B cell (primary cell): ENCODE results near the gene SLAMF6. TPM values are rescaled to one million over a fixed set of nuclear protein-coding genes. Genes with fewer than 3 reads are reported as not detected.

Experiments used
- ATAC-seq: fragments of 200-7000 bp; cut with Tn5 transposase; one replicate; pipeline ENCODE4 v1.10.0; 2021; ENCODE audit warnings: low read depth, mild to moderate bottlenecking, moderate number of reproducible peaks, moderate library complexity
- CTCF ChIA-PET: fragments of 350-600 bp; sonication (Branson Sonifier 250); formaldehyde crosslinking; loops from one replicate; lab custom pipeline; 2021; ENCODE audit warnings: antibody characterized with exemption, inconsistent platforms; lab: Charles Lee
- POLR2A ChIA-PET: fragments of 350-600 bp; sonication (Branson Sonifier 250); formaldehyde crosslinking; loops from one replicate; lab custom pipeline; 2021; ENCODE audit warnings: antibody characterized with exemption; lab: Charles Lee
- DNase-seq: peaks from one replicate; pipeline ENCODE4 v3.0.0; 2013
- H2AFZ ChIP-seq: 2 replicates; pipeline ENCODE4 v1.6.1; 2012; ENCODE audit warnings: mild to moderate bottlenecking, low read depth, low read length; ENCODE audit not compliant: insufficient read depth, poor library complexity, severe bottlenecking
- H3K27ac ChIP-seq, 2 donors: 1 replicate in 1 of 2; 2 replicates in 1 of 2; pipeline ENCODE4 v1.5.1; 2012 to 2013; ENCODE audit warnings: low read length in 2 of 2, mild to moderate bottlenecking in 2 of 2, moderate library complexity in 1 of 2
- H3K27me3 ChIP-seq, 4 experiments: fragments of 200-600 bp in 1 of 4; sonication (generic) in 1 of 4; replicated peaks in 1 of 4; 1 replicate in 2 of 4; 2 replicates in 2 of 4; pipeline versions ENCODE4 v1.6.1 to v1.7.0; 2013 to 2016; ENCODE audit warnings: low read length in 3 of 4, mild to moderate bottlenecking in 2 of 4, mixed read lengths in 1 of 4, moderate library complexity in 1 of 4; ENCODE audit not compliant: insufficient read depth in 4 of 4, control insufficient read depth in 3 of 4; ENCODE audit errors: control extremely low read depth in 1 of 4
- H3K36me3 ChIP-seq, 2 experiments: replicated peaks in 1 of 2; 1 replicate in 1 of 2; 2 replicates in 1 of 2; pipeline versions ENCODE4 v1.6.1 to v1.7.1; 2013; ENCODE audit warnings: low read length in 1 of 2; ENCODE audit not compliant: insufficient read depth in 2 of 2, control insufficient read depth in 1 of 2; ENCODE audit errors: control extremely low read depth in 1 of 2, extremely low read depth in 1 of 2
- H3K4me1 ChIP-seq, 2 donors: fragments of 200-600 bp in 1 of 2; sonication (generic) in 1 of 2; 1 replicate in 1 of 2; 2 replicates in 1 of 2; pipeline versions ENCODE4 v1.5.1 to v1.6.1; 2013 to 2017; ENCODE audit warnings: low read length in 2 of 2; ENCODE audit not compliant: control insufficient read depth in 2 of 2, insufficient read depth in 2 of 2
- H3K4me2 ChIP-seq: replicated peaks from 2 replicates; pipeline ENCODE3; 2012; ENCODE audit warnings: mild to moderate bottlenecking, low read depth, low read length; ENCODE audit not compliant: poor library complexity, severe bottlenecking
- H3K4me3 ChIP-seq, 5 experiments: fragments of 200-600 bp in 1 of 5; sonication (generic) in 1 of 5; 1 replicate in 3 of 5; 2 replicates in 2 of 5; pipeline versions ENCODE4 v1.5.1 to v1.7.0; 2011 to 2016; ENCODE audit warnings: low read length in 4 of 5, mild to moderate bottlenecking in 4 of 5, low read depth in 2 of 5, control low read depth in 1 of 5, moderate library complexity in 1 of 5; ENCODE audit not compliant: insufficient read depth in 1 of 5; ENCODE audit errors: control extremely low read depth in 1 of 5, extremely low read depth in 1 of 5
- H3K79me2 ChIP-seq: fragments of 200-600 bp; sonication (generic); one replicate; pipeline ENCODE4 v1.6.0; 2016; ENCODE audit warnings: low read length; ENCODE audit not compliant: control insufficient read depth, insufficient read depth
- H3K9ac ChIP-seq: fragments of 200-600 bp; sonication (generic); 2 replicates; pipeline ENCODE4 v1.6.1; 2017; ENCODE audit warnings: mild to moderate bottlenecking, low read length, moderate library complexity
- H3K9me3 ChIP-seq, 3 donors: one replicate each; pipeline versions ENCODE4 v1.6.1 to v1.7.1; 2013; ENCODE audit warnings: low read length in 2 of 3; ENCODE audit not compliant: control insufficient read depth in 2 of 3, insufficient read depth in 1 of 3; ENCODE audit errors: control extremely low read depth in 1 of 3
- H4K20me1 ChIP-seq: 2 replicates; pipeline ENCODE4 v1.6.0; 2012; ENCODE audit warnings: mild to moderate bottlenecking, low read length; ENCODE audit not compliant: insufficient read depth, control insufficient read depth, poor library complexity, severe bottlenecking
- H3K27ac Mint-ChIP-seq: one replicate; pipeline ENCODE4 v1.8.0; 2021; ENCODE audit warnings: mixed read lengths
- H3K27me3 Mint-ChIP-seq: one replicate; pipeline ENCODE4 v1.8.0; 2021; ENCODE audit warnings: mixed read lengths
- H3K4me1 Mint-ChIP-seq: one replicate; pipeline ENCODE4 v1.8.0; 2021; ENCODE audit warnings: mixed read lengths
- H3K4me3 Mint-ChIP-seq: one replicate; pipeline ENCODE4 v1.8.0; 2021; ENCODE audit warnings: mixed read lengths
- H3K9me3 Mint-ChIP-seq: one replicate; pipeline ENCODE4 v1.8.0; 2022; ENCODE audit warnings: mixed read lengths; ENCODE audit not compliant: insufficient read depth
- EZH2 ChIP-seq: IDR thresholded peaks from 2 replicates; pipeline ENCODE4 v1.6.1; 2012; ENCODE audit warnings: borderline replicate concordance, low read depth, mild to moderate bottlenecking, moderate library complexity, low read length; ENCODE audit not compliant: insufficient read depth, poor library complexity, severe bottlenecking
- WGBS: methylation state at CpG from one replicate; pipeline ENCODE4 v1.1.5; 2013; ENCODE audit warnings: missing lambda C conversion rate; ENCODE audit not compliant: insufficient coverage; 5-methylcytosine and 5-hydroxymethylcytosine counted together
- intact Hi-C: fragments of 100-400 bp; cut with micrococcal nuclease; formaldehyde crosslinking; loops from one replicate; pipeline ENCODE4 v1.10.0; 2022
- polyA plus RNA-seq: library from polyadenylated mRNA; depleted of rRNA; stranded (reverse); fragments of >200 nt; gene quantifications from 2 replicates; pipeline ENCODE4 v1.2.3, GENCODE V29; 2012
- total RNA-seq, 2 donors: library from RNA; stranded (reverse); fragments of 120-200 nt in 1 of 2; gene quantifications; 1 replicate in 1 of 2; 2 replicates in 1 of 2; pipeline versions ENCODE4 v1.2.3 to v1.2.4, GENCODE V29; 2013 to 2022
- TF ChIP-seq, protein P1 (sequence below): fragments of 200-600 bp; IDR thresholded peaks from one replicate; pipeline ENCODE4 v1.8.0; 2022; ENCODE audit warnings: antibody characterized with exemption, mild to moderate bottlenecking

SLAMF6 gene
- total and polyA plus RNA-seq, 2 donors (not counting 1 experiment from before 2014, with no cell fraction given), result 64.8 to 79.6 TPM

DNA sequence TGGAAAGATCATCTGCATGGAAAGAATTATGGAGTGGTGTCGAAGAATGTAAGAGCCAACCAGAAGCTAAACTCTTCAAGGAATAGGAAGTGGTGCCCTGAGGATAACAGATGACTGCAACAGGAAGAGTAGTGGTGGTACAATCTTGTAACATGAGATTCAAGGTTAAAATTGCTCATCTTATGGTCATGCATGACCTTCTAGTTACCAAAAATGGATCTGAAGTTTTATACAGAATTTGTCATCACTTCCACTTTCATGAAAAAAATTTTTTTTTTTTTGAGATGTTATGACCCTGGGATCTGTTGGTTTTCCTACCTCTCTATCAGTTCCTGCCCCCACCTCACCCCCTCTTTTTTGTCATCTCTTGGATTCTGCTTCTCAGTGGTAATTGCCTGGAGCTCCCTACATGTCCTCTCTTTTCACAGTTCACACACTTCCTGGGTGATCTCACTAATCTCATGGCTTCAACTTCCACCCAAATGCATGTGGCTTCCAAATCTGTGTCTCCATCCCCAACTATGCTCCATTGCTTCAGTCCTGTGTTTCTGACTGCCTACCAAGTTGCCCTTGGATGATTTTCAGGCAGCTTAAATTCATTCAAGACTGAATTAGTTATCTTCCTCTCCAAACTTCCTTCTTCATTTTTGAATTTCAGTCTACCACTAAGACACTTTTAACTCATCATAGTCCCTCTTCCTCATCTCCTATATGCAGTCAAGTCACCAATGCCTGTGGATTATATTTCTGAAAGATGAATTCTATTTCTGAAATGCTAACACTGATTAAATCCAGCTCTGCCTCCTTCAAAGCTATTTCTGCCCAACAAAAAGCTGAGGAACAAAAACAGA lies 48.4 kb downstream of the SLAMF6 start:
- Histone ChIP-seq H3K9me3 (peaks cover 0 to 3% (median 0%) of the 10 kb centered on the region in 3 donors), H3K4me1 (peaks cover 49 to 54% of the 10 kb centered on the region in 2 donors), H3K27me3 (no peaks in the 10 kb centered on the region), H3K4me2 (peak overlapping the region; percentile 66), H3K4me3 (peak overlapping the region in 2 of 5 experiments; percentile 20 to 42), H3K79me2 (no peaks in the 10 kb centered on the region), H3K36me3 (no peaks in the 10 kb centered on the region), H3K27ac (peak overlapping the region; percentile 78 to 87), H4K20me1 (no peaks in the 10 kb centered on the region), H3K9ac (peak overlapping the region; percentile 19), H2AFZ (no peak overlapping the region)
- no peak overlapping the region for H3K4me3 Mint-ChIP-seq
- no peaks in the 10 kb centered on the region for H3K27me3 Mint-ChIP-seq
- H3K4me1 Mint-ChIP-seq, result peaks cover 26% of the 10 kb centered on the region
- ChIA-PET POLR2A (interaction anchor here (0.7 to 1.4 kb wide), 5 partner anchors 13 to 110 kb away, joined by 3 to 8 read pairs (median 3); no protein-coding TSS in a partner anchor), CTCF (interaction anchor here (0.8 to 2.3 kb wide), 7 partner anchors 9 to 132 kb away, joined by 3 to 11 read pairs (median 4); no protein-coding TSS in a partner anchor)
- no peaks in the 10 kb centered on the region for H3K9me3 Mint-ChIP-seq
- no peak overlapping the region for H3K27ac Mint-ChIP-seq
- intact Hi-C loops, result loop anchor here (1.0 to 2.0 kb wide), 3 partner anchors 14 to 45 kb away; no protein-coding TSS in a partner anchor
- peak; percentile 94 for ATAC-seq
- 44% methylated on average over 1 of the region's 1 CpG for WGBS
- peak; percentile 54 for DNase-seq
- TF ChIP-seq, protein P1, sequence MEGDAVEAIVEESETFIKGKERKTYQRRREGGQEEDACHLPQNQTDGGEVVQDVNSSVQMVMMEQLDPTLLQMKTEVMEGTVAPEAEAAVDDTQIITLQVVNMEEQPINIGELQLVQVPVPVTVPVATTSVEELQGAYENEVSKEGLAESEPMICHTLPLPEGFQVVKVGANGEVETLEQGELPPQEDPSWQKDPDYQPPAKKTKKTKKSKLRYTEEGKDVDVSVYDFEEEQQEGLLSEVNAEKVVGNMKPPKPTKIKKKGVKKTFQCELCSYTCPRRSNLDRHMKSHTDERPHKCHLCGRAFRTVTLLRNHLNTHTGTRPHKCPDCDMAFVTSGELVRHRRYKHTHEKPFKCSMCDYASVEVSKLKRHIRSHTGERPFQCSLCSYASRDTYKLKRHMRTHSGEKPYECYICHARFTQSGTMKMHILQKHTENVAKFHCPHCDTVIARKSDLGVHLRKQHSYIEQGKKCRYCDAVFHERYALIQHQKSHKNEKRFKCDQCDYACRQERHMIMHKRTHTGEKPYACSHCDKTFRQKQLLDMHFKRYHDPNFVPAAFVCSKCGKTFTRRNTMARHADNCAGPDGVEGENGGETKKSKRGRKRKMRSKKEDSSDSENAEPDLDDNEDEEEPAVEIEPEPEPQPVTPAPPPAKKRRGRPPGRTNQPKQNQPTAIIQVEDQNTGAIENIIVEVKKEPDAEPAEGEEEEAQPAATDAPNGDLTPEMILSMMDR, result no peak
- TF ChIP-seq EZH2, result no peak

DNA sequence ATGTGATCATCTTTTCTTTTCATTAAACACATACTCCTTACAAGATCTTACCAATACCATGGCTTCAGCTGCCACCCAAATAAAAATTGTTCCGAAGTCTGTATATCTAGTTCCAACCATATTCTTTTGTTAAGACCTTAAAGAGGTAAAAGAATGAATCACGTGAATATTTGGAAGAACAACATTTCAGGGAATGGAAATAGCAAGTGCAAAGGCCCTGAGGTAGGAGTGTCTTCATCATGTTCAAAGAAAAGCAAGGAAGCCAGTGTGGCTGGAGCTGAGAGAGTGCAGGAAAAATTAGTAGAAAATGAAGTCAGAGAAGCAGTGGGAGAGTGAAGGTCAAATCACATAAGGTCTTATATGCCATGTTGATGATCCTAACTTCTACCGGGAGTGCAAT lies 50.9 kb downstream of the SLAMF6 start:
- POLR2A ChIA-PET, result no interaction called here
- Histone ChIP-seq H3K79me2 (no peaks in the 10 kb centered on the region), H4K20me1 (no peaks in the 10 kb centered on the region), H3K4me1 (peaks cover 51 to 55% of the 10 kb centered on the region in 2 donors), H3K27me3 (no peaks in the 10 kb centered on the region), H3K9ac (no peak overlapping the region), H3K9me3 (peaks cover 0 to 3% (median 0%) of the 10 kb centered on the region in 3 donors), H3K36me3 (no peaks in the 10 kb centered on the region), H3K4me3 (no peak overlapping the region), H3K4me2 (no peak overlapping the region), H3K27ac (peak overlapping the region in 1 of 2 donors; percentile 78), H2AFZ (no peak overlapping the region)
- intact Hi-C loops, result no loop called here
- 100% methylated on average over 2 of the region's 3 CpGs for WGBS
- CTCF ChIA-PET, result interaction anchor here (1.0 kb wide), 1 partner anchor 71 kb away, joined by 4 read pairs; no protein-coding TSS in a partner anchor
- no peak for DNase-seq
- ATAC-seq, result no peak
- Mint-ChIP-seq H3K4me3 (no peak overlapping the region), H3K4me1 (peaks cover 17% of the 10 kb centered on the region), H3K27me3 (no peaks in the 10 kb centered on the region), H3K9me3 (no peaks in the 10 kb centered on the region), H3K27ac (no peak overlapping the region)
- TF ChIP-seq EZH2, result no peak
- TF ChIP-seq, protein P1, result no peak
